Loucy (cell line): Measurements from ENCODE around the gene CD44.

Experiments
- H2AFZ ChIP-seq: fragments of 200-600 bp; sonication (generic); 2 replicates; pipeline ENCODE4 v1.6.0; 2016; ENCODE audit warnings: antibody characterized with exemption, mild to moderate bottlenecking, low read length, moderate library complexity
- H3F3A ChIP-seq: fragments of 200-600 bp; 2 replicates; pipeline ENCODE4 v1.6.0; 2016; ENCODE audit warnings: antibody characterized with exemption, low read depth, mild to moderate bottlenecking
- H3K27me3 ChIP-seq: fragments of 200-600 bp; sonication (generic); 2 replicates; pipeline ENCODE4 v1.6.1; 2014; ENCODE audit warnings: low read length, mild to moderate bottlenecking; ENCODE audit not compliant: insufficient read depth, poor library complexity, severe bottlenecking
- H3K36me3 ChIP-seq: fragments of 200-600 bp; sonication (generic); 2 replicates; pipeline ENCODE4 v1.6.1; 2016; ENCODE audit warnings: low read length; ENCODE audit not compliant: insufficient read depth
- H3K4me1 ChIP-seq: fragments of 200-600 bp; sonication (generic); 2 replicates; pipeline ENCODE4 v1.5.1; 2014; ENCODE audit warnings: low read length, mild to moderate bottlenecking; ENCODE audit not compliant: insufficient read depth, poor library complexity, severe bottlenecking
- H3K4me2 ChIP-seq: fragments of 200-600 bp; sonication (generic); 2 replicates; pipeline ENCODE4 v1.6.0; 2014; ENCODE audit warnings: antibody characterized with exemption, low read length, low read depth, mild to moderate bottlenecking; ENCODE audit not compliant: poor library complexity, severe bottlenecking
- H3K4me3 ChIP-seq: fragments of 200-600 bp; sonication (generic); 2 replicates; pipeline ENCODE4 v1.5.1; 2014; ENCODE audit warnings: low read length, mild to moderate bottlenecking, mixed read lengths; ENCODE audit not compliant: poor library complexity, severe bottlenecking
- H3K79me2 ChIP-seq: fragments of 200-600 bp; sonication (generic); 2 replicates; pipeline ENCODE4 v1.6.1; 2014; ENCODE audit warnings: low read length; ENCODE audit not compliant: insufficient read depth
- H3K9ac ChIP-seq: fragments of 200-600 bp; sonication (generic); 2 replicates; pipeline ENCODE4 v1.6.0; 2014; ENCODE audit warnings: mild to moderate bottlenecking, low read depth, low read length, moderate library complexity; ENCODE audit not compliant: poor library complexity, severe bottlenecking
- H3K9me2 ChIP-seq: fragments of 200-600 bp; sonication (generic); replicated peaks from 2 replicates; pipeline ENCODE4 v1.6.1; 2016; ENCODE audit warnings: low read depth, low read length, mixed read lengths
- H3K9me3 ChIP-seq: fragments of 200-600 bp; sonication (generic); 2 replicates; pipeline ENCODE4 v1.6.1; 2014; ENCODE audit warnings: mild to moderate bottlenecking, antibody characterized with exemption, low read length, low read depth; ENCODE audit not compliant: insufficient read depth
- H4K20me1 ChIP-seq: fragments of 200-600 bp; sonication (generic); 2 replicates; pipeline ENCODE4 v1.6.0; 2014; ENCODE audit warnings: antibody characterized with exemption, low read length, mild to moderate bottlenecking; ENCODE audit not compliant: insufficient read depth, poor library complexity, severe bottlenecking
- CTCF ChIP-seq: fragments of 200-600 bp; sonication (generic); conservative IDR thresholded peaks from 2 replicates; pipeline ENCODE4 v1.5.1; 2014; ENCODE audit warnings: mild to moderate bottlenecking, antibody characterized with exemption, low read length
- EZH2phosphoT487 ChIP-seq: fragments of 200-600 bp; IDR thresholded peaks from 2 replicates; pipeline ENCODE4 v1.6.1; 2018; ENCODE audit warnings: antibody characterized with exemption, mild to moderate bottlenecking, moderate library complexity, borderline replicate concordance

CD44 gene

GRCh38 chr11:35274909-35275785, 136.2 kb downstream of the CD44 start:
- Histone ChIP-seq H3K4me2 (no peak overlapping the region), H3K27me3 (no peaks in the 10 kb centered on the region), H3K9me2 (no peaks in the 10 kb centered on the region), H3K79me2 (no peaks in the 10 kb centered on the region), H3K4me3 (no peak overlapping the region), H3K9ac (no peak overlapping the region), H3K36me3 (no peaks in the 10 kb centered on the region), H3F3A (no peaks in the 10 kb centered on the region), H3K9me3 (no peaks in the 10 kb centered on the region), H2AFZ (no peak overlapping the region), H4K20me1 (no peaks in the 10 kb centered on the region), H3K4me1 (peaks cover 8% of the 10 kb centered on the region)
- TF ChIP-seq CTCF, result no peak
- no peak for TF ChIP-seq EZH2phosphoT487

- H3K9me3 ChIP-seq, result no peaks in the 10 kb centered on the region
- H3K79me2 ChIP-seq, result no peaks in the 10 kb centered on the region
- no peak overlapping the region for H2AFZ ChIP-seq
- TF ChIP-seq EZH2phosphoT487 (no peak), CTCF (no peak)
- H3K27me3 ChIP-seq, result no peaks in the 10 kb centered on the region
- H3K4me3 ChIP-seq, result no peak overlapping the region
- H3K36me3 ChIP-seq, result no peaks in the 10 kb centered on the region
- H3K4me2 ChIP-seq, result no peak overlapping the region
- no peak overlapping the region for H3K9ac ChIP-seq
- H3K4me1 ChIP-seq, result peaks cover 8% of the 10 kb centered on the region
- no peaks in the 10 kb centered on the region for H3F3A ChIP-seq
- H3K9me2 ChIP-seq, result no peaks in the 10 kb centered on the region
- H4K20me1 ChIP-seq, result no peaks in the 10 kb centered on the region
Observed at GRCh38 chr11:35275786-35276170, 136.8 kb downstream of the CD44 start.

GRCh38 chr11:35276396-35277145, 137.6 kb downstream of the CD44 start:
- H3K4me3 ChIP-seq, result no peak overlapping the region
- no peak overlapping the region for H2AFZ ChIP-seq
- H3F3A ChIP-seq, result no peaks in the 10 kb centered on the region
- H4K20me1 ChIP-seq, result no peaks in the 10 kb centered on the region
- H3K36me3 ChIP-seq, result no peaks in the 10 kb centered on the region
- TF ChIP-seq EZH2phosphoT487 (no peak), CTCF (no peak)
- no peaks in the 10 kb centered on the region for H3K9me3 ChIP-seq
- no peak overlapping the region for H3K4me2 ChIP-seq
- peaks cover 8% of the 10 kb centered on the region for H3K4me1 ChIP-seq
- H3K9ac ChIP-seq, result no peak overlapping the region
- no peaks in the 10 kb centered on the region for H3K9me2 ChIP-seq
- H3K27me3 ChIP-seq, result no peaks in the 10 kb centered on the region
- H3K79me2 ChIP-seq, result no peaks in the 10 kb centered on the region
